ENCODE data around the gene ARHGAP6.

DNA sequence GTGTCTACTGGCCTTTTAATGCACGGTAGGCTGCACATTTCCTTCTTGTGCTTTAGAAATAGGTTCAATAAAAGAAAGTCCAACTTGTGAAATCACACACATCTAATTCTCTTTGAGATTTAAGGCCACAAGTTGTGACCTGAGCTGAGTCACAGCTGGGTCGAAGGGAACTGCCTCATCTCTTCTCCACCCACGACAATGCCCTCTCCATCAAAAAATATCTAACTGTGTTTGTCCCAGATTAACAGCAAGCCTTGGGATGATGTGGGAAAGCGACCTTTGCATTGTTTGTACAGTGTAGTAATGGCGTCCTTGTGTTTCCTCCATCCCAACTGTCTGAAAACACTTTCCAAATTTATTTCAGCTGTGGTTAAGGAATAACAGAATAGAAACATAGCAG lies 203.6 kb downstream of the ARHGAP6 start:
- TF ChIP-seq, protein P1, sequence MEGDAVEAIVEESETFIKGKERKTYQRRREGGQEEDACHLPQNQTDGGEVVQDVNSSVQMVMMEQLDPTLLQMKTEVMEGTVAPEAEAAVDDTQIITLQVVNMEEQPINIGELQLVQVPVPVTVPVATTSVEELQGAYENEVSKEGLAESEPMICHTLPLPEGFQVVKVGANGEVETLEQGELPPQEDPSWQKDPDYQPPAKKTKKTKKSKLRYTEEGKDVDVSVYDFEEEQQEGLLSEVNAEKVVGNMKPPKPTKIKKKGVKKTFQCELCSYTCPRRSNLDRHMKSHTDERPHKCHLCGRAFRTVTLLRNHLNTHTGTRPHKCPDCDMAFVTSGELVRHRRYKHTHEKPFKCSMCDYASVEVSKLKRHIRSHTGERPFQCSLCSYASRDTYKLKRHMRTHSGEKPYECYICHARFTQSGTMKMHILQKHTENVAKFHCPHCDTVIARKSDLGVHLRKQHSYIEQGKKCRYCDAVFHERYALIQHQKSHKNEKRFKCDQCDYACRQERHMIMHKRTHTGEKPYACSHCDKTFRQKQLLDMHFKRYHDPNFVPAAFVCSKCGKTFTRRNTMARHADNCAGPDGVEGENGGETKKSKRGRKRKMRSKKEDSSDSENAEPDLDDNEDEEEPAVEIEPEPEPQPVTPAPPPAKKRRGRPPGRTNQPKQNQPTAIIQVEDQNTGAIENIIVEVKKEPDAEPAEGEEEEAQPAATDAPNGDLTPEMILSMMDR (IDR thresholded peaks at IDR 0.05): no peak
- TF ChIP-seq POLR2A (IDR thresholded peaks at IDR 0.05): no peak

Data from thyroid gland (tissue), 4 donors.